LNCAP (cell line): Measurements from ENCODE around the gene DYRK1A.

Source experiments
- CTCF ChIP-seq: fragments of 450-650 bp; IDR thresholded peaks from 2 replicates; pipeline ENCODE4 v1.5.1; 2017; ENCODE audit warnings: mild to moderate bottlenecking

Gene DYRK1A

GRCh38 chr21:37408464-37409193, 42.1 kb downstream of the DYRK1A start:
- no peak for TF ChIP-seq CTCF

GRCh38 chr21:37410639-37411038, 44.1 kb downstream of the DYRK1A start:
- TF ChIP-seq CTCF = no peak

- no peak for TF ChIP-seq CTCF
Observed at GRCh38 chr21:37412603-37413360, 46.2 kb downstream of the DYRK1A start.

GRCh38 chr21:37413553-37414291, 47.1 kb downstream of the DYRK1A start:
- no peak for TF ChIP-seq CTCF

- no peak for TF ChIP-seq CTCF
Observed at GRCh38 chr21:37414292-37415253, 48.0 kb downstream of the DYRK1A start.

- TF ChIP-seq CTCF = no peak
Observed at GRCh38 chr21:37415939-37416338, 49.4 kb downstream of the DYRK1A start.

GRCh38 chr21:37416914-37417313, 50.3 kb downstream of the DYRK1A start:
- TF ChIP-seq CTCF = no peak
